ENCODE measurements around the gene PPIG.
"Not testable (repeated sequence)": the region's sequence is repeated elsewhere in the genome, so short reads cannot be mapped to it uniquely, and the experiment has no call there.

PPIG gene

DNA sequence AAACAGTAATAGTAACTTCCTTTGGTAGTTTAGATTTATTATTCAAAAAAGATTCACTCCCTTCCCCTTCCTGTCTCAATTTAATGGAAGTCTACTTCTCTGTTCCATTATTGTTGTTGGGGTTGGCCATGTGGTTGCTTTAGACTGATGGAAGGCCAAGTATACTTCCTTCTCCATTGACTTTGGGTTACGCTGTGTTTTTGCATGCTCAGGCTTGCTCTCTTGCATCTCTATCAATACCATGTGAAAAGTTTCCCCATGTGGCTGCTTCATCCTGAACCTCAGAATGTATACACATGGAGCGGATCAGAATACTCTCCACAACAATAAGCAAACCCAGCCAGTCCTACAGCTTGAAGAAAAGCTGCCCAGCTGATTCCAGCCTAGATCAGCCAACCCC lies 89.8 kb downstream of the PPIG start:
- no peaks in the 10 kb centered on the region for H3K36me3 ChIP-seq (ENCODE audit: control insufficient read depth, insufficient read depth, low read length)
- no peaks in the 10 kb centered on the region for H3K27me3 ChIP-seq (ENCODE audit: control insufficient read depth, insufficient read depth, low read length)
- no peaks in the 10 kb centered on the region for H3K9me3 ChIP-seq (ENCODE audit: control insufficient read depth, insufficient read depth, low read length)
- no peak overlapping the region for H3K27ac ChIP-seq (ENCODE audit: low read length)
- no CpG with 5 or more reads among the region's 2 CpGs for WGBS (ENCODE audit: insufficient coverage, insufficient read length)
- H3K4me3 ChIP-seq (ENCODE audit: low read length): no peak overlapping the region
- no peaks in the 10 kb centered on the region for H3K4me1 ChIP-seq (ENCODE audit: control insufficient read depth, insufficient read depth, low read length)
- no peak for DNase-seq (ENCODE audit: low read depth, low spot score)

DNA sequence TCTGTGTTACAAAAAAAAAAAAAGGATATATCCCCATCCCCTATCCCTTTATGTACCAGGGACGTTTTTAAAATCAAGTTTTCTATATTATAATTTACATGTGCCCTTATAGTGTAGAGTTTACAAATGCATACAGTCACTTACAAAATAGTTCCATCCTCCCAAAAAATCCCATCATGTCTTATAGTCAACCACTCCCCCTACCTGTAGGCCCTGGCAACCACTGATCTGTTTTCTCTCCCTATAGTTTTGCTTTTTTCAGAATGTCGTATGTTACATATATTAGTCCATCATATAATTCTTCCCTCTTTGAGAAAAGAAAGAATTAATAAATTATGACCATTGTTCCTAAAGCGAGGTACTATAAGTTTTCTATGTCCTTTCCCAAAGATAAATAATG lies 92.2 kb downstream of the PPIG start:
- Histone ChIP-seq H3K4me3 (ENCODE audit: low read length) (no peak overlapping the region), H3K36me3 (ENCODE audit: control insufficient read depth, insufficient read depth, low read length) (no peaks in the 10 kb centered on the region), H3K27me3 (ENCODE audit: control insufficient read depth, insufficient read depth, low read length) (no peaks in the 10 kb centered on the region), H3K4me1 (ENCODE audit: control insufficient read depth, insufficient read depth, low read length) (no peaks in the 10 kb centered on the region), H3K27ac (ENCODE audit: low read length) (no peak overlapping the region), H3K9me3 (ENCODE audit: control insufficient read depth, insufficient read depth, low read length) (no peaks in the 10 kb centered on the region)
- WGBS (ENCODE audit: insufficient coverage, insufficient read length): no CpG with 5 or more reads among the region's 3 CpGs
- no peak for DNase-seq (ENCODE audit: low read depth, low spot score)

DNA sequence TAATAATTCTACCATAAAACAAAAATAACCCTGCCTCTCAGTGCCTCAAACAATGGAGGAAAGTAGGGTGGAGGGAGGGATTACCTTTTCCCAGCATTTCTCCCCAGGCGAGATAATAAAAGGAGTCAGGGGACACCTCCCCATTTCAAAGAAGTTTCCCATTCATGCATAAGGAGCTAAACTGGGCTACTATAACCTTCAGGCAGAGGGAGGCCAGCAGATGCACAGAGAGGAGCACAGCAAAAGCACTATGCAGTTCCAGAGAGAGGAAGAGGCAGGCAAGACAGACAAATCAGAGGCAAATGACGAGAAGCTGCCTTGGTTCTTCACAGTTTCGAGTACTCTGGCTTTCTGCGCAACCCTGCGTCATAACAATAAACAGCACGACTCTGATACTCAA lies 92.7 kb downstream of the PPIG start:
- Histone ChIP-seq H3K9me3 (ENCODE audit: control insufficient read depth, insufficient read depth, low read length) (no peaks in the 10 kb centered on the region), H3K36me3 (ENCODE audit: control insufficient read depth, insufficient read depth, low read length) (no peaks in the 10 kb centered on the region)
- no CpG with 5 or more reads among the region's 6 CpGs for WGBS (ENCODE audit: insufficient coverage, insufficient read length)

DNA sequence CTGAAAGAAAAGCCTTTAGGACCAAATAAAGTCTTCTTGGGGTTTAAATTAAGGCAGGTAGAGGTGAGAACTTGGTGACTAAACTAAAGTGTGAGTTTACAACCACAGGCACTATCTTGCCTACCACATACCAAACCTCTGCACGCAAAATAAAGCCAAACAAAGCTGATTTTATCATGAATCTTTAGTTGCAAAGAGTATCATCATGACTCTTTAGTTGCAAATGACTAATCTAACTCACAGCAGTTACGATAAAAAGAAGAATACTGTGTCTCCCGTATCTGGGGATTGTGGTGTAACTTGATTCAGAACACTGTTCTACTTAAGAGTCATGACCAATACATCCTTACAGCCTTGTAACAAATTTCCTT lies 98.9 kb downstream of the PPIG start:
- H3K9me3 ChIP-seq (ENCODE audit: control insufficient read depth, insufficient read depth, low read length): no peaks in the 10 kb centered on the region; the same call in 1 of the 2 replicates
- H3K4me3 ChIP-seq (ENCODE audit: low read length): no peak overlapping the region
- no peaks in the 10 kb centered on the region; the same call in 1 of the 2 replicates for H3K4me1 ChIP-seq (ENCODE audit: control insufficient read depth, insufficient read depth, low read length)
- no peak for DNase-seq (ENCODE audit: low read depth, low spot score)
- WGBS (ENCODE audit: insufficient coverage, insufficient read length): no CpG with 5 or more reads among the region's 3 CpGs
- no peaks in the 10 kb centered on the region for H3K27me3 ChIP-seq (ENCODE audit: control insufficient read depth, insufficient read depth, low read length)
- no peaks in the 10 kb centered on the region for H3K36me3 ChIP-seq (ENCODE audit: control insufficient read depth, insufficient read depth, low read length)
- no peak overlapping the region for H3K27ac ChIP-seq (ENCODE audit: low read length)

More for the DNA sequence above, 92.7 kb downstream of the PPIG start:
- no peaks in the 10 kb centered on the region for H3K4me1 ChIP-seq (ENCODE audit: control insufficient read depth, insufficient read depth, low read length)
- no peak overlapping the region for H3K27ac ChIP-seq (ENCODE audit: low read length)
- no peaks in the 10 kb centered on the region for H3K27me3 ChIP-seq (ENCODE audit: control insufficient read depth, insufficient read depth, low read length)
- H3K4me3 ChIP-seq (ENCODE audit: low read length): no peak overlapping the region
- no peak for DNase-seq (ENCODE audit: low read depth, low spot score)

DNA sequence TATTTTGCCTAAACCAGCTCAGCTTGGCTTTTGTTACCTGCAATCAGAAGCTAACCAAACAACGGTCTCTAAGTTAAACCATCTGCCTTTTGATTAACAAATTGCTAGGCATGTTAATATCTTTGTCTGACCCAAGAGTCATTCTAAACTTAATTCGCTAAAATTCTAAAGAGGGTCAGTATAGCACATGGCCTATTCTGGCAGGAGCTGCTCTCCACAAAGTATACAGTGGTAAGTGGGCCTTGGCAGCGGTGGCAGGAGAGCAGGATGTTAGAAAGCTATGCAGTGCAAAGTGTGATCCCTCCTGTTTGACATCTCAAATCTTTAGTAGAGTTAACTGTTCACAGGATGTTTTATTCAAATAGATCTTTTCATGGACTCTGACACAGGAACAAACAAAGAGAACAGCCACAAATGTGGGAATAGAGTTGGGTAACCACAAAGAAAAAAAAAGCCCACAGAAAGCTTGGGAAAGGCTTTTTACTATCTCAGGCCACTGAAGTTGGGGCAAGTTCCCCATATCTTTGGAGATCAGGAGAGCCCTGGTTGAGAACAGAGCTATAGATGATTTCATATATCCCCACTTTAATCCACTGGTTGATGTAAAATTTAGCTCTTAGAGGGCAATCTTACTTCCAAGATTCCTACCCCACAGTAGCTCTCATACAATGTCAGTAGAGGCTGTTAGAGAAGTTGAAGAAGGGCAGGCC lies 99.4 kb downstream of the PPIG start:
- Histone ChIP-seq H3K9me3 (ENCODE audit: control insufficient read depth, insufficient read depth, low read length) (no peaks in the 10 kb centered on the region; the same call in 1 of the 2 replicates), H3K4me3 (ENCODE audit: low read length) (no peak overlapping the region), H3K27ac (ENCODE audit: low read length) (no peak overlapping the region), H3K4me1 (ENCODE audit: control insufficient read depth, insufficient read depth, low read length) (no peaks in the 10 kb centered on the region; the same call in 1 of the 2 replicates), H3K36me3 (ENCODE audit: control insufficient read depth, insufficient read depth, low read length) (no peaks in the 10 kb centered on the region), H3K27me3 (ENCODE audit: control insufficient read depth, insufficient read depth, low read length) (no peaks in the 10 kb centered on the region)
- WGBS (ENCODE audit: insufficient coverage, insufficient read length): no CpG with 5 or more reads among the region's 3 CpGs
- no peak for DNase-seq (ENCODE audit: low read depth, low spot score)

DNA sequence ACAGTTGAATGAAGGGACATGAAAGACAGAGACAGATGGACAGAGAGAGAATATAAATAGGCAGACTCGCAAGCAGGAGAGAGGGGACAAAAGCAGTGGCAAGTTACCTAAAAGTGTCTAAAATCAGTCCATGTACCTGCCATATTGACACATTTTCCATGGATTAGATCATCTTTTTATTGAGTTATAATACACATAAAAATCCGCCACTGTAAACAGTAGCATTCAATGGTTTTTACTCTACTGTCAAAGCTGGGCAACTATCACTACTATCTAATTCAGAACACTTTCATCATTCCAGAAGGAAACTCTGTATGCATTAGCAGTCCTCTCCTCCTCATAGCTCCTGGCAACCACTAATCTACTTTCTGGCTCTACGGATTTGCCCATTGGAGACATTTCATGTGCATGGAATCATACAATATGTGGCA lies 100.0 kb downstream of the PPIG start:
- no peaks in the 10 kb centered on the region for H3K27me3 ChIP-seq (ENCODE audit: control insufficient read depth, insufficient read depth, low read length)
- no CpG with 5 or more reads among the region's 3 CpGs for WGBS (ENCODE audit: insufficient coverage, insufficient read length)
- no peaks in the 10 kb centered on the region; the same call in 1 of the 2 replicates for H3K4me1 ChIP-seq (ENCODE audit: control insufficient read depth, insufficient read depth, low read length)
- no peak for DNase-seq (ENCODE audit: low read depth, low spot score)
- no peak overlapping the region for H3K27ac ChIP-seq (ENCODE audit: low read length)
- H3K9me3 ChIP-seq (ENCODE audit: control insufficient read depth, insufficient read depth, low read length): no peaks in the 10 kb centered on the region; the same call in 1 of the 2 replicates
- H3K36me3 ChIP-seq (ENCODE audit: control insufficient read depth, insufficient read depth, low read length): no peaks in the 10 kb centered on the region
- no peak overlapping the region for H3K4me3 ChIP-seq (ENCODE audit: low read length)

DNA sequence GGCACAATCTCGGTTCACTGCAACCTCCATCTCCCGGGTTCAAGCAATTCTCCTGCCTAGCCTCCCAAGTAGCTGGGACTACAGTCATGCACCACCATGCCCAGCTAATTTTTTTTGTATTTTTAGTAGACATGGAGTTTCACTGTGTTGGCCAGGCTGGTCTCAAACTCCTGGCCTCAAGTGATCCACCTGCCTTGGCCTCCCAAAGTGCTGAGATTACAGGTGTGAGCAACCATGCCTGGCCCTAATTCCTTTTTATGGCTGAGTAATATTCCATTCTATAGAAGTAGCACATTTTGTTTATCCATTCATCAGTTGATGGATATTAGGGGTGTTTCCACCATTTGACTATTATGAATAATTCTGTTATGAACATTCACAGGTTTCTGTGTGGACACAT lies 100.6 kb downstream of the PPIG start:
- H3K27ac ChIP-seq (ENCODE audit: low read length); H3K4me1 ChIP-seq (ENCODE audit: control insufficient read depth, insufficient read depth, low read length); H3K27me3 ChIP-seq (ENCODE audit: control insufficient read depth, insufficient read depth, low read length); H3K4me3 ChIP-seq (ENCODE audit: low read length); H3K9me3 ChIP-seq (ENCODE audit: control insufficient read depth, insufficient read depth, low read length); H3K36me3 ChIP-seq (ENCODE audit: control insufficient read depth, insufficient read depth, low read length); DNase-seq (ENCODE audit: low read depth, low spot score): not testable (repeated sequence)
- no CpG with 5 or more reads among the region's 2 CpGs for WGBS (ENCODE audit: insufficient coverage, insufficient read length)

DNA sequence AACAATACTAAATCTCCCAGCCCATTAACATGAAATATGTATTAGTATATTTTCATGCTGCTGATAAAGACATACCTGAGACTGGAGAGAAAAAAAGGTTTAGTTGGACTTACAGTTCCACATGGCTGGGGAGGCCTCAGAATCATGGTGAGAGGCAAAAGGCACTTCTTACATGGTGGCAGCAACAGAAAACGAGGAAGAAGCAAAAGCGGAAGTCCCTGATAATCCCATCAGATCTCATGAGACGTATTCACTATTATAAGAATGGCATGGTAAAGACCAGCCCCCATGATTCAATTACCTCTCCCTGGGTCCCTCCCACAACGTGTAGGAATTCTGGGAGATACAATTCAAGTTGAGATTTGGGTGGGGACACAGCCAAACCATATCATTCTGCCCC lies 102.7 kb downstream of the PPIG start:
- H3K4me1 ChIP-seq (ENCODE audit: control insufficient read depth, insufficient read depth, low read length); H3K36me3 ChIP-seq (ENCODE audit: control insufficient read depth, insufficient read depth, low read length); H3K27me3 ChIP-seq (ENCODE audit: control insufficient read depth, insufficient read depth, low read length); DNase-seq (ENCODE audit: low read depth, low spot score); H3K4me3 ChIP-seq (ENCODE audit: low read length); H3K9me3 ChIP-seq (ENCODE audit: control insufficient read depth, insufficient read depth, low read length); H3K27ac ChIP-seq (ENCODE audit: low read length): not testable (repeated sequence)
- WGBS (ENCODE audit: insufficient coverage, insufficient read length): no CpG with 5 or more reads among the region's 4 CpGs

DNA sequence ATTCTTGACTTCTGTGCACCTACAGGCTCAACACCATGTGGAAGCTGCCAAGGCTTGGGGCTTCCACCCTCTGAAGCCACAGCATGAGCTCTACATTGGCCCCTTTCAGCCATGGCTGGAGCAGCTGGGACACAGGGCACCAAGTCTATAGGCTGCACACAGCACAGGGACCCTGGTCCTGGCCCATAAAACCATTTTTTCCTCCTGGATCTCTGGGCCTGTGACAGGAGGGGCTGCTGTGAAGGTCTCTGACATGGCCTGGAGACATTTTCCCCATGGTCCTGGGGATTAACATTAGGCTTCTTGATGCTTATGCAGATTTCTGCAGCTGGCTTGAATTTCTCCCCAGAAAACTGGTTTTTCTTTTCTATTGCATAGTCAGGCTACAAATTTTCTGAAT lies 103.8 kb downstream of the PPIG start:
- not testable (repeated sequence) for DNase-seq (ENCODE audit: low read depth, low spot score); H3K36me3 ChIP-seq (ENCODE audit: control insufficient read depth, insufficient read depth, low read length); H3K4me3 ChIP-seq (ENCODE audit: low read length); H3K9me3 ChIP-seq (ENCODE audit: control insufficient read depth, insufficient read depth, low read length); H3K27ac ChIP-seq (ENCODE audit: low read length); H3K27me3 ChIP-seq (ENCODE audit: control insufficient read depth, insufficient read depth, low read length); H3K4me1 ChIP-seq (ENCODE audit: control insufficient read depth, insufficient read depth, low read length)

DNA sequence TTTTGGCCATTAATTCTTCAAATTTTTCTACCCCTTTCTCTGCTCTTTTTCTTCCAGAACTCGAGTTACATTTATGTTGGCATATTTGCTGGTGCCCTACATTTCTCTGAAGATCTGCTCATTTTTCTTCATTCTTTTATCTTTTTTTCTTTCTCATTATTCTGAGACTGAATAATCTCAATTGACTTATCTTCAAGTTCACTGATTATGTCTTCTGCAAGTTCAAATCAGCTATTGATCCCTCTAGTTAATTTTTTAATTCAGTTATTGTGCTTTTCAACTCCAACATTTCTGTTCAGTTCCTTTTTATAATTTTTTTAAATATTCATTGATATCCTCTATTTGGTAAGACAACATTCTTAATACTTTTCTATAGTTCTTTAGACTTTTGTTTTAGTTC lies 106.8 kb downstream of the PPIG start:
- WGBS (ENCODE audit: insufficient coverage, insufficient read length): no CpG with 5 or more reads among the region's 1 CpG
- H3K9me3 ChIP-seq (ENCODE audit: control insufficient read depth, insufficient read depth, low read length): no peaks in the 10 kb centered on the region; the same call in 1 of the 2 replicates
- H3K36me3 ChIP-seq (ENCODE audit: control insufficient read depth, insufficient read depth, low read length): no peaks in the 10 kb centered on the region
- H3K4me3 ChIP-seq (ENCODE audit: low read length): no peak overlapping the region
- no peak for DNase-seq (ENCODE audit: low read depth, low spot score)
- H3K27ac ChIP-seq (ENCODE audit: low read length): no peak overlapping the region
- no peaks in the 10 kb centered on the region for H3K4me1 ChIP-seq (ENCODE audit: control insufficient read depth, insufficient read depth, low read length)
- no peaks in the 10 kb centered on the region for H3K27me3 ChIP-seq (ENCODE audit: control insufficient read depth, insufficient read depth, low read length)

Data from iPS DF 6.9 (cell line).